Bronchial epithelial cell (primary cell): ENCODE measurements around the gene GRK3. TPM values are rescaled to one million over a fixed set of nuclear protein-coding genes. Genes with fewer than 3 reads are reported as not detected.

ENCODE experiments used
- DNase-seq: peaks from one replicate; pipeline ENCODE4 v3.0.0-alpha.2; 2010; ENCODE audit warnings: low read depth
- FAIRE-seq: peaks from 2 replicates; lab custom pipeline; 2011; peaks lifted over from hg19 to GRCh38; lab: Jason Lieb, UNC
- H3K27me3 ChIP-seq: 2 replicates; pipeline ENCODE4 v1.5.1; 2011; ENCODE audit warnings: low read length; ENCODE audit not compliant: control insufficient read depth, insufficient read depth
- H3K36me3 ChIP-seq: 2 replicates; pipeline ENCODE4 v1.5.1; 2011; ENCODE audit warnings: low read length; ENCODE audit not compliant: control insufficient read depth, insufficient read depth
- H3K4me3 ChIP-seq: 2 replicates; pipeline ENCODE4 v1.5.1; 2011; ENCODE audit warnings: mild to moderate bottlenecking, low read depth, low read length, control low read depth
- CTCF ChIP-seq: IDR thresholded peaks from 2 replicates; pipeline ENCODE4 v1.5.1; 2011; ENCODE audit warnings: mild to moderate bottlenecking, moderate library complexity, low read length, control low read depth, inconsistent platforms; ENCODE audit not compliant: insufficient read depth, severe bottlenecking
- total RNA-seq: library from RNA; depleted of rRNA; stranded (reverse); fragments of >200 nt; gene quantifications from 2 replicates; pipeline ENCODE4 v1.2.1, GENCODE V29; 2014

Gene GRK3
- total RNA-seq, 1 donor from 2014 or later = 4.2 TPM

DNA sequence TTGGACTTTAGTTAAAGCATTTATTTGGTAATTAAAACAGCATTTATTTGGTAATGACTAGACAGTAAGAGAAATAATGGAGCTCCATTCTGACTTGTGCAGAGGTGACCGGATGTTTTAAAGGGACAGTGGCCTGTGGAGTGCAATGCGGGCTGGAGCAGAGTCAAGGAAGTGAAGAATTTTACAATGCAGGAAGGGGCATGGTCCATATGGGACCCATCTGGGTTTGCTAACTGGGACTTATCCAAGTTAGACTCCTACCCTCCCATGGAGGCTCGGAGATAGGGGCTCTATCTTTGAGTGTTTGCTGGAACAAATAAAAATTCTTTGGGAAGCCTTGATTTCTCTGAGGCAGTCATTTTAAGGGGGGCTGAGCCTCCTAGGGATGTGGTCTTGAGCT, 117.6 kb downstream of the GRK3 start:
- DNase-seq (no peak), FAIRE-seq (no peak)
- Histone ChIP-seq H3K27me3 (no peaks in the 10 kb centered on the region), H3K36me3 (no peaks in the 10 kb centered on the region), H3K4me3 (no peak overlapping the region)
- TF ChIP-seq CTCF = no peak

DNA sequence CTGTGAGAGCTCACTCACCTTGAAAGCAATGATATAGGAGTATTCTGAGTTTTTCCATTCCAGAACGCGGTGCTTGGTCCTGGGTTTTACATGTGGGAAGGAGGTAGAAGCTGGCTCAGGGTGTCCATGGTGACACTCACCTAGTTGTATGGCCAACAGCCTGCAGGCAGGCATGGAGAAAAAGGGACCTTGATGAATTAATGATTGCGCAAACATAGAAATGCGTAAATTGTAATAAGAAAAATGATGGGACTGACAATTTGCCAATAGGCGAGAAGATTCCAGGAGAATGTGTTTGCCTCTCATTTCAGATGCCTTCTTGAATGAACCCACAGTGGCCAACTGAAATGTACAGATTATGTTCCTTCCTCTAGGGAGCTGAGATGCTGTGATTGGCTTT, 124.2 kb downstream of the GRK3 start:
- no peaks in the 10 kb centered on the region for H3K27me3 ChIP-seq
- H3K36me3 ChIP-seq = no peaks in the 10 kb centered on the region
- H3K4me3 ChIP-seq = no peak overlapping the region
- FAIRE-seq (no peak), DNase-seq (no peak)
- no peak for TF ChIP-seq CTCF

DNA sequence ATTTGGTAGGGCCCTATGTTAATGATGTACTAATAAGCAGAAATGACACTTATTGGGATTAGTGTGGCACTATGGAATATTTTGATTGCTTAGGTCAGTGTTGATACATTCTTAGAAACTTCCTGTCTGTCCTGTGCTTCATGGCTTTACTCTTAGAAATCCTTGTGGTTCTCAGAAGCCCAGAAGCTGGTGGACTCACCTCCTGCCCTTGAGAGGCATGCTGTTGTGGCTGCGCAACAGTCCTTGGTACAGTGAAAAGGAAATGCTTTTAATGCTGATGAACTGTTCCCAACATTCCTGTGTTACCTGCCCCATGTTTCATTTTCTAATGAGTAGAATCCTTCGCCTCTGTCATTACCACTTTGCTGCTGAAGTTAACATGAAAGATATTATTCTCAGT, 125.2 kb downstream of the GRK3 start:
- Histone ChIP-seq H3K27me3 (no peaks in the 10 kb centered on the region), H3K4me3 (no peak overlapping the region), H3K36me3 (no peaks in the 10 kb centered on the region)
- TF ChIP-seq CTCF = no peak
- FAIRE-seq = no peak
- no peak for DNase-seq

DNA sequence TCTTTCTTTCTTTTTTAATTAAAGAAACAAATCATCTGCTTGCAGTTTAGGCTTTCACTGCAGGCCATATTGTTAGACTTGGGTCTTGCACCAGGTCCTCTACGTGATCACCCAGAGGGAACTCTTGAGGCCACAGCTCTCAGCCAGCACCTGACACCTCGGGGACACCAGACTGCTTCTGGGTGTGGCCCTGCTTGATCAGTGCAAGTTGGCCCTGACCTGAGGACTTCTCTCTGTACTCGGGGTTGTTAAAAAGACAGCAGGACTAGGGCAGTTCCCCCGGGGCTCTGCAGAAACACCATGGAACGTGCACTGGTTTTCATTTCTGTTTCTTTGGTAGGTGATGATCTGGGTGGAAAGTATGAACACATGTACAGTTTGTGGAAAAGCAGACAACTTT, 126.3 kb downstream of the GRK3 start:
- FAIRE-seq (no peak), DNase-seq (no peak)
- Histone ChIP-seq H3K4me3 (no peak overlapping the region), H3K27me3 (no peaks in the 10 kb centered on the region), H3K36me3 (no peaks in the 10 kb centered on the region)
- no peak for TF ChIP-seq CTCF

DNA sequence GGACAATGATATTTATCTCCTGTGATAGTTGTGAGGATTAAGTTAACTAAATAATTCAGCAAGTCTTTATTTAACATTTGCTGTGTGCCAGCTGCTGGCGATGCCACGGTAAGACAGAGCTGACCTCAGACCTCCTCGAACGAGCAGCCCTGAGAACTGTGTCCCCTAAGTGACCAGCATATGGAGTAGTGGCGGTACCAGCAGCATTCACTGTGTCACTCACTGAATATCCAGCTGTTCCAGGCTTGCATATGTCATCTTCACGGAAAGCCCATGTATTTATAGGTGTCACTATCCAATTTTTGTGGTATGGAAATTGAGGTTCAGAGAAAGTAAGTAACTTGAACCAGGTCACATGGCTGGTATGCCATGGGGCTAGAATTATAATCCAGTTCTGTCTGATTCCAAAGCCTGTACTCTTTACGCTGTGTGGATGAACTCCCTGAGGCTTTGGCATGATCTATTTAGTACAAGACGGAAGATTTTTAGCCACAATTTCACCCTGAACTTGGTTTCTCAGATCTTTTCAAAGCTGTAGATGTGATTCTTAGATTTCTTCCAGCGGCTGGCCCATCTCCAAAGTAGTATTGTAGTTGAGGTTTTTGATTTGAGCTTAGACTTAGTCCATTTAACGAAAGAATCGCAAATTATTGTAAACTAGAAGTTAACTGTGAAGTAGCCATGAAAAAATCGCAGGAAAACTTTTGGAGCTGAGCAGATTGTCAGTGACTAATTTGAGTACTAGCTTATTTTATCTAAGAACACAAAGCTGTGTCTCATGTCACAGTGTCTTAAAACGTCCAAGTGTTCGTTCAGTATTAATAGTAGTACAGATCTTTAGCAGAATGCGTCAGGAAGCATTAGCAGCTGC, 128.2 kb downstream of the GRK3 start:
- H3K36me3 ChIP-seq = no peaks in the 10 kb centered on the region
- FAIRE-seq (no peak), DNase-seq (no peak)
- no peak for TF ChIP-seq CTCF
- no peak overlapping the region for H3K4me3 ChIP-seq
- no peaks in the 10 kb centered on the region for H3K27me3 ChIP-seq

- no peak for TF ChIP-seq CTCF
- DNase-seq (no peak), FAIRE-seq (no peak)
- Histone ChIP-seq H3K36me3 (no peaks in the 10 kb centered on the region), H3K27me3 (no peaks in the 10 kb centered on the region), H3K4me3 (no peak overlapping the region)
Measured at GRCh38 chr22:25693268-25693565, 128.7 kb downstream of the GRK3 start.
